Thyroid gland (tissue), 4 donors: ENCODE results near the gene TUBGCP2. TPM values are rescaled to one million over a fixed set of nuclear protein-coding genes. Genes with fewer than 3 reads are reported as not detected.
"Not testable (repeated sequence)": the region's sequence is repeated elsewhere in the genome, so short reads cannot be mapped to it uniquely, and the experiment has no call there.

Source experiments
- DNase-seq, 2 donors: peaks; one replicate each; pipeline ENCODE4 v3.0.0-alpha.2; 2019
- H3K27ac ChIP-seq, 3 donors: fragments of 200-600 bp; sonication (generic); 1 replicate in 2 of 3; 2 replicates in 1 of 3; pipeline ENCODE4 v1.5.1; 2016 to 2019; ENCODE audit warnings: mild to moderate bottlenecking in 1 of 3, moderate library complexity in 1 of 3
- H3K27me3 ChIP-seq: fragments of 200-600 bp; sonication (generic); one replicate; pipeline ENCODE4 v1.5.1; 2019
- H3K36me3 ChIP-seq, 2 donors: fragments of 200-600 bp; sonication (generic); one replicate each; pipeline ENCODE4 v1.5.1; 2016 to 2019
- H3K4me1 ChIP-seq, 2 donors: fragments of 200-600 bp; sonication (generic); one replicate each; pipeline ENCODE4 v1.5.1; 2017 to 2019
- H3K4me3 ChIP-seq, 3 donors: fragments of 200-600 bp; sonication (generic); replicated peaks in 1 of 3; 1 replicate in 2 of 3; 2 replicates in 1 of 3; pipeline ENCODE4 v1.5.1; 2016; ENCODE audit warnings: mild to moderate bottlenecking in 1 of 3
- H3K9me3 ChIP-seq: fragments of 200-600 bp; sonication (generic); one replicate; pipeline ENCODE4 v1.5.1; 2017
- CTCF ChIP-seq, 6 experiments: fragments of 200-600 bp in 3 of 6; fragments of 450-650 bp in 3 of 6; sonication (generic) in 3 of 6; IDR thresholded peaks; one replicate each; pipeline ENCODE4 v1.5.1; 2016 to 2019; ENCODE audit warnings: antibody characterized with exemption in 6 of 6, mild to moderate bottlenecking in 2 of 6, inconsistent platforms in 1 of 6, moderate library complexity in 1 of 6
- POLR2A ChIP-seq, 2 donors: fragments of 450-650 bp; IDR thresholded peaks; one replicate each; pipeline ENCODE4 v1.6.1; 2017; ENCODE audit warnings: antibody characterized with exemption in 2 of 2, mild to moderate bottlenecking in 2 of 2, moderate library complexity in 1 of 2
- WGBS, 2 donors: methylation state at CpG; one replicate each; pipeline ENCODE4 v1.1.5; 2017; 5-methylcytosine and 5-hydroxymethylcytosine counted together
- intact Hi-C: fragments of 100-400 bp; cut with DNase I; formaldehyde crosslinking; loops from one replicate; pipeline ENCODE4 v1.15.1; 2023
- total RNA-seq, 4 donors: library from RNA; depleted of rRNA; stranded (reverse); fragments of >200 nt; gene quantifications; one replicate each; pipeline ENCODE4 v1.2.3, GENCODE V29; 2016

The TUBGCP2 gene
- total RNA-seq, 4 donors from 2014 or later: 56.5 to 73.3 (median 62.9) TPM

GRCh38 chr10:133235265-133235855 is 73.3 kb downstream of the TUBGCP2 start:
- TF ChIP-seq CTCF (IDR thresholded peaks at IDR 0.05): no peak
- TF ChIP-seq POLR2A (IDR thresholded peaks at IDR 0.05): no peak
- Histone ChIP-seq H3K4me3 (no peak overlapping the region), H3K9me3 (no peaks in the 10 kb centered on the region), H3K27ac (no peak overlapping the region), H3K27me3 (peaks cover 31% of the 10 kb centered on the region), H3K36me3 (no peaks in the 10 kb centered on the region), H3K4me1 (peaks cover 14 to 28% of the 10 kb centered on the region in 2 donors)
- no peak for DNase-seq
- intact Hi-C loops: no loop called here
- 0 to 13% methylated on average over 3 to 13 of the region's 48 CpGs for WGBS, 2 donors

- H3K27ac ChIP-seq, H3K36me3 ChIP-seq, H3K9me3 ChIP-seq, intact Hi-C loops, H3K4me3 ChIP-seq, DNase-seq: not testable (repeated sequence)
- peaks cover 14 to 30% of the 10 kb centered on the region in 2 donors for H3K4me1 ChIP-seq
- 61 to 77% methylated on average over 9 to 10 of the region's 10 CpGs for WGBS, 2 donors
- H3K27me3 ChIP-seq: peaks cover 32% of the 10 kb centered on the region
Observed at GRCh38 chr10:133234796-133235195, 73.9 kb downstream of the TUBGCP2 start.

- Histone ChIP-seq H3K27me3 (peaks cover 32% of the 10 kb centered on the region), H3K4me1 (peaks cover 11 to 25% of the 10 kb centered on the region in 2 donors), H3K9me3 (no peaks in the 10 kb centered on the region), H3K36me3 (no peaks in the 10 kb centered on the region), H3K27ac (no peak overlapping the region), H3K4me3 (no peak overlapping the region)
- DNase-seq: no peak
- TF ChIP-seq CTCF (IDR thresholded peaks at IDR 0.05) (no peak), POLR2A (IDR thresholded peaks at IDR 0.05) (no peak)
- WGBS, 2 donors: 56 to 80% methylated on average over 7 to 11 of the region's 11 CpGs
- intact Hi-C loops: no loop called here
Observed at GRCh38 chr10:133231946-133232574, 76.6 kb downstream of the TUBGCP2 start.

- Histone ChIP-seq H3K27ac (no peak overlapping the region), H3K36me3 (no peaks in the 10 kb centered on the region), H3K27me3 (peaks cover 26% of the 10 kb centered on the region), H3K4me3 (no peak overlapping the region), H3K9me3 (no peaks in the 10 kb centered on the region), H3K4me1 (peaks cover 4 to 18% of the 10 kb centered on the region in 2 donors)
- no peak for DNase-seq
- WGBS, 2 donors: 27 to 48% methylated on average over 23 to 26 of the region's 44 CpGs
- TF ChIP-seq CTCF (IDR thresholded peaks at IDR 0.05) (no peak), POLR2A (IDR thresholded peaks at IDR 0.05) (no peak)
- intact Hi-C loops: no loop called here
Observed at GRCh38 chr10:133231244-133231945, 77.3 kb downstream of the TUBGCP2 start.

GRCh38 chr10:133230387-133231195 is 78.1 kb downstream of the TUBGCP2 start:
- H3K36me3 ChIP-seq: no peaks in the 10 kb centered on the region
- no peak for TF ChIP-seq CTCF (IDR thresholded peaks at IDR 0.05)
- no peak for TF ChIP-seq POLR2A (IDR thresholded peaks at IDR 0.05)
- H3K27me3 ChIP-seq: peaks cover 18% of the 10 kb centered on the region
- no peak overlapping the region for H3K4me3 ChIP-seq
- H3K4me1 ChIP-seq: peaks cover 0 to 15% of the 10 kb centered on the region in 2 donors
- DNase-seq: peak; percentile 35 to 44
- no peaks in the 10 kb centered on the region for H3K9me3 ChIP-seq
- intact Hi-C loops: no loop called here
- WGBS, 2 donors: 10% methylated on average over 2 of the region's 122 CpGs; no CpG with 5 or more reads in 1 of the 2 donors
- no peak overlapping the region for H3K27ac ChIP-seq
